Caco-2 (cell line): ENCODE data around the gene BABAM2. TPM values are rescaled to one million over a fixed set of nuclear protein-coding genes. Genes with fewer than 3 reads are reported as not detected.

Experiments
- BruUV-seq: library from RNA; stranded (reverse); fragments of 400-500 nt; replicated peaks from 2 replicates; lab custom pipeline; 2021; lab: Mats Ljungman, UMichigan
- CTCF ChIA-PET: fragments of 300-600 bp; sonication (Branson Sonifier 250); formaldehyde crosslinking; loops from one replicate; lab custom pipeline; 2022; ENCODE audit warnings: antibody characterized with exemption; lab: Charles Lee
- POLR2A ChIA-PET: fragments of 300-600 bp; sonication (Branson Sonifier 250); formaldehyde crosslinking; loops from one replicate; lab custom pipeline; 2022; ENCODE audit warnings: antibody characterized with exemption; lab: Charles Lee
- DNase-seq, 2 experiments: peaks; one replicate each; pipeline versions ENCODE4 v3.0.0 to v3.0.0-alpha.2; 2020 to 2022
- H3K27me3 ChIP-seq: replicated peaks from 2 replicates; pipeline ENCODE4 v1.6.0; 2011; ENCODE audit warnings: low read length; ENCODE audit not compliant: control insufficient read depth, insufficient read depth
- H3K36me3 ChIP-seq: 2 replicates; pipeline ENCODE4 v1.5.1; 2011; ENCODE audit warnings: low read length; ENCODE audit not compliant: control insufficient read depth, insufficient read depth
- H3K4me1 ChIP-seq: fragments of 250-450 bp; sonication (Bioruptor Pico); 2 replicates; pipeline ENCODE4 v1.5.1; 2020; ENCODE audit warnings: mild to moderate bottlenecking
- H3K4me3 ChIP-seq: 2 replicates; pipeline ENCODE4 v1.5.1; 2011; ENCODE audit warnings: low read depth, mild to moderate bottlenecking, control low read depth, low read length
- H3K9me3 ChIP-seq: fragments of 250-450 bp; sonication (Bioruptor Pico); 2 replicates; pipeline ENCODE4 v1.5.1; 2020; ENCODE audit warnings: mild to moderate bottlenecking, moderate library complexity
- H3K27ac Mint-ChIP-seq: one replicate; pipeline ENCODE4 v1.8.0; 2022; ENCODE audit warnings: mixed read lengths; ENCODE audit not compliant: unreplicated experiment
- H3K27me3 Mint-ChIP-seq: one replicate; pipeline ENCODE4 v1.8.0; 2022; ENCODE audit warnings: mixed read lengths; ENCODE audit not compliant: insufficient read depth, unreplicated experiment
- H3K36me3 Mint-ChIP-seq: one replicate; pipeline ENCODE4 v1.8.0; 2022; ENCODE audit warnings: mild to moderate bottlenecking, mixed read lengths; ENCODE audit not compliant: insufficient read depth, unreplicated experiment
- H3K4me1 Mint-ChIP-seq: one replicate; pipeline ENCODE4 v1.8.0; 2022; ENCODE audit warnings: low read depth, mixed read lengths; ENCODE audit not compliant: unreplicated experiment
- H3K4me3 Mint-ChIP-seq: one replicate; pipeline ENCODE4 v1.8.0; 2022; ENCODE audit warnings: mild to moderate bottlenecking, moderate library complexity, mixed read lengths; ENCODE audit not compliant: unreplicated experiment
- H3K9me3 Mint-ChIP-seq: one replicate; pipeline ENCODE4 v1.8.0; 2022; ENCODE audit warnings: mixed read lengths; ENCODE audit not compliant: unreplicated experiment
- intact Hi-C: fragments of 100-400 bp; cut with micrococcal nuclease; formaldehyde crosslinking; loops from one replicate; pipeline ENCODE4 v1.10.0; 2022; ENCODE audit not compliant: unreplicated experiment
- total RNA-seq: library from RNA; stranded (reverse); gene quantifications from 2 replicates; pipeline ENCODE4 v1.2.3, GENCODE V29; 2022
- TF ChIP-seq, protein P1 (sequence below), 2 experiments: fragments of 200-600 bp in 1 of 2; IDR thresholded peaks; 1 replicate in 1 of 2; 2 replicates in 1 of 2; pipeline versions ENCODE4 v1.5.1 to v1.8.0; 2011 to 2022; ENCODE audit warnings: antibody characterized with exemption in 1 of 2, control low read depth in 1 of 2, inconsistent platforms in 1 of 2, low read depth in 1 of 2, low read length in 1 of 2, mild to moderate bottlenecking in 1 of 2, moderate library complexity in 1 of 2; ENCODE audit not compliant: insufficient read depth in 1 of 2, severe bottlenecking in 1 of 2, unreplicated experiment in 1 of 2

Gene BABAM2
- total RNA-seq, 1 experiment from 2014 or later, result 57.3 TPM

DNA sequence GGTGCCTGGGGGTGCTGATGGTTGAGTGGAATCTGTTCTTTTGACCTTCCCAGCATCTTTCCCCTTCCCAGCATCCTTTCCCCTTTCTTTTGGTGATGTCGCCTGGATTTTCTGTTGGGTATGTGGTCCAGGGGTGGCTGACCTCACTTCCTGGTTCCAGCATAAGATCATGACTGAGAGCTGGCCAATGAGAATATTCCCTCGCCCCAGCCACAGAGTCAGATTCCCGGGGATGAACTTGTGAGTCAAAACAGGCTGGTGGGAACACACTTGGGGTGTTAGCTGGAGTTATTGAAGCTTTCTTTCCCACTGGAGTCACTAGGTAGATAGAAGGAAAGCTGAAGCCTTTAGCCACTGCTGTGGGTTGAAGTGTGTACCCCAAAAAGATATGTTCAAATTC, 474.1 kb downstream of the BABAM2 start:
- intact Hi-C loops, result no loop called here

DNA sequence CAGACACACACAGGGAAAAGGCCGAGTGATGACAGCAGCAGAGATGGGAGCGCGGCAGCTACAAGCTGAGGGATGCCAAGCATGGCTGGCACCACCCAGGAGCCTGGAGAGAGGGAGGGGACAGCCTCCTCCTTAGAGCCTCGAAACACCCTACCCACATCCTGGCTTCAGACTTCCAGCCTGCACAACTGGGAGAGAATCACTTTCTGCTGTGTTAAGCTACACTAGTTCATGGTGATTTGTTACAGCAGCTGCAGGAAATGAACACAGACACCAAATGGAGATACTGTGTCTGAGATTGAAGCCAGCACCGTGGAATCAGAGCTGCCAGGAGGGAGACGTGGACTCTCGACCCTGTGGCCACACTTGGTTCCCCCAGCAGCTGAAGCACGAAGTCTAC, 474.6 kb downstream of the BABAM2 start:
- H3K9me3 Mint-ChIP-seq, result no peaks in the 10 kb centered on the region
- Histone ChIP-seq H3K4me1 (peaks cover 28% of the 10 kb centered on the region), H3K36me3 (no peaks in the 10 kb centered on the region), H3K27me3 (no peaks in the 10 kb centered on the region), H3K4me3 (no peak overlapping the region), H3K9me3 (no peaks in the 10 kb centered on the region)
- intact Hi-C loops, result no loop called here
- H3K27ac Mint-ChIP-seq, result no peak overlapping the region
- H3K27me3 Mint-ChIP-seq, result no peaks in the 10 kb centered on the region
- BruUV-seq, result no TSS peak
- CTCF ChIA-PET, result interaction anchor here (1.3 kb wide), 1 partner anchor 32 kb away, joined by 4 read pairs; no protein-coding TSS in a partner anchor
- POLR2A ChIA-PET, result no interaction called here
- no peak for DNase-seq
- no peak overlapping the region for H3K4me3 Mint-ChIP-seq
- TF ChIP-seq, protein P1, sequence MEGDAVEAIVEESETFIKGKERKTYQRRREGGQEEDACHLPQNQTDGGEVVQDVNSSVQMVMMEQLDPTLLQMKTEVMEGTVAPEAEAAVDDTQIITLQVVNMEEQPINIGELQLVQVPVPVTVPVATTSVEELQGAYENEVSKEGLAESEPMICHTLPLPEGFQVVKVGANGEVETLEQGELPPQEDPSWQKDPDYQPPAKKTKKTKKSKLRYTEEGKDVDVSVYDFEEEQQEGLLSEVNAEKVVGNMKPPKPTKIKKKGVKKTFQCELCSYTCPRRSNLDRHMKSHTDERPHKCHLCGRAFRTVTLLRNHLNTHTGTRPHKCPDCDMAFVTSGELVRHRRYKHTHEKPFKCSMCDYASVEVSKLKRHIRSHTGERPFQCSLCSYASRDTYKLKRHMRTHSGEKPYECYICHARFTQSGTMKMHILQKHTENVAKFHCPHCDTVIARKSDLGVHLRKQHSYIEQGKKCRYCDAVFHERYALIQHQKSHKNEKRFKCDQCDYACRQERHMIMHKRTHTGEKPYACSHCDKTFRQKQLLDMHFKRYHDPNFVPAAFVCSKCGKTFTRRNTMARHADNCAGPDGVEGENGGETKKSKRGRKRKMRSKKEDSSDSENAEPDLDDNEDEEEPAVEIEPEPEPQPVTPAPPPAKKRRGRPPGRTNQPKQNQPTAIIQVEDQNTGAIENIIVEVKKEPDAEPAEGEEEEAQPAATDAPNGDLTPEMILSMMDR (IDR thresholded peaks at IDR 0.05; ENCODE audit: insufficient read depth in 1 of 2, low read depth in 1 of 2, low read length in 1 of 2, severe bottlenecking in 1 of 2, unreplicated experiment in 1 of 2), result no peak
- H3K4me1 Mint-ChIP-seq, result peaks cover 21% of the 10 kb centered on the region
- H3K36me3 Mint-ChIP-seq, result no peaks in the 10 kb centered on the region

More for the DNA sequence above, 474.1 kb downstream of the BABAM2 start:
- H3K27me3 Mint-ChIP-seq, result no peaks in the 10 kb centered on the region
- TF ChIP-seq, protein P1 (IDR thresholded peaks at IDR 0.05; ENCODE audit: insufficient read depth in 1 of 2, low read depth in 1 of 2, low read length in 1 of 2, severe bottlenecking in 1 of 2, unreplicated experiment in 1 of 2), result no peak
- no peaks in the 10 kb centered on the region for H3K36me3 ChIP-seq
- no peaks in the 10 kb centered on the region for H3K9me3 Mint-ChIP-seq
- no peaks in the 10 kb centered on the region for H3K36me3 Mint-ChIP-seq
- no peak overlapping the region for H3K4me3 ChIP-seq
- ChIA-PET CTCF (interaction anchor here (1.3 kb wide), 1 partner anchor 32 kb away, joined by 4 read pairs; no protein-coding TSS in a partner anchor), POLR2A (no interaction called here)
- no TSS peak for BruUV-seq
- no peaks in the 10 kb centered on the region for H3K9me3 ChIP-seq
- H3K4me1 Mint-ChIP-seq, result peaks cover 21% of the 10 kb centered on the region
- H3K27ac Mint-ChIP-seq, result no peak overlapping the region
- no peak overlapping the region for H3K4me3 Mint-ChIP-seq
- DNase-seq, result no peak
- no peaks in the 10 kb centered on the region for H3K27me3 ChIP-seq
- peaks cover 28% of the 10 kb centered on the region for H3K4me1 ChIP-seq

DNA sequence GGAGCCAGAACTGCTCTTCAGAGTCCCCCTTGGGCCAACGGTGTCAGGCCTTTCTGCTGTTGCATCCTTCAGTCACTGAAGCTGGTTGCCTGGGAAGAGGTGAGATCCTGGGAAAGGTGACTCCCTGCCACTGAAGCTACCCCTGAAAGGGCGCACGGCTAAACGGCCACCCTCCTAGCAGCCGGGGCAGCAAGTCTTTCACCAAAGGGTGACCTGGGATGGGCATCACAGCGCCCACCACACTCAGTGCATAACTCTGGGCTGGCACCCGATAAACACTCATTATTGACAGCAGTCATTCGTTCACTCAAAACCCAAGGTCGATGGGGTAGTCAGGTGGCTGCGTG, 475.6 kb downstream of the BABAM2 start:
- H3K36me3 Mint-ChIP-seq, result no peaks in the 10 kb centered on the region
- POLR2A ChIA-PET, result no interaction called here
- Histone ChIP-seq H3K27me3 (no peaks in the 10 kb centered on the region), H3K4me1 (peaks cover 28% of the 10 kb centered on the region), H3K9me3 (no peaks in the 10 kb centered on the region), H3K36me3 (no peaks in the 10 kb centered on the region), H3K4me3 (no peak overlapping the region)
- no peak overlapping the region for H3K27ac Mint-ChIP-seq
- no peaks in the 10 kb centered on the region for H3K9me3 Mint-ChIP-seq
- no TSS peak for BruUV-seq
- intact Hi-C loops, result loop anchor here (2.0 kb wide), 1 partner anchor 25 kb away; no protein-coding TSS in a partner anchor
- DNase-seq, result no peak
- CTCF ChIA-PET, result no interaction called here
- no peak overlapping the region for H3K4me3 Mint-ChIP-seq
- TF ChIP-seq, protein P1 (IDR thresholded peaks at IDR 0.05; ENCODE audit: insufficient read depth in 1 of 2, low read depth in 1 of 2, low read length in 1 of 2, severe bottlenecking in 1 of 2, unreplicated experiment in 1 of 2), result no peak
- peaks cover 21% of the 10 kb centered on the region for H3K4me1 Mint-ChIP-seq
- H3K27me3 Mint-ChIP-seq, result no peaks in the 10 kb centered on the region
